HepG2 (cell line): Measurements from ENCODE around the gene PRMT5. TPM values are rescaled to one million over a fixed set of nuclear protein-coding genes. Genes with fewer than 3 reads are reported as not detected.

Source experiments
- HMG20B ChIP-seq: conservative IDR thresholded peaks from 2 replicates; pipeline ENCODE4 v1.6.1; 2016; ENCODE audit warnings: missing genetic modification reagents, missing compliant biosample characterization
- JUN ChIP-seq: sonication (generic); formaldehyde crosslinking; IDR thresholded peaks from 2 replicates; pipeline ENCODE4 v1.4.0; 2020; ENCODE audit warnings: mild to moderate bottlenecking, missing genetic modification reagents
- MAFG ChIP-seq: sonication (generic); formaldehyde crosslinking; IDR thresholded peaks from 2 replicates; pipeline ENCODE4 v1.5.1; 2020; ENCODE audit warnings: mild to moderate bottlenecking, missing genetic modification reagents
- MTF1 ChIP-seq: sonication (generic); formaldehyde crosslinking; IDR thresholded peaks from 2 replicates; pipeline ENCODE4 v1.5.0; 2020; ENCODE audit warnings: missing genetic modification reagents
- RELA ChIP-seq: sonication (generic); formaldehyde crosslinking; IDR thresholded peaks from 2 replicates; pipeline ENCODE4 v1.4.0; 2020; ENCODE audit warnings: missing genetic modification reagents
- TCF7 ChIP-seq: sonication (generic); IDR thresholded peaks from 2 replicates; pipeline ENCODE4 v1.6.1; 2016; ENCODE audit warnings: antibody characterized with exemption, low read depth
- ZNF296 ChIP-seq: sonication (generic); formaldehyde crosslinking; conservative IDR thresholded peaks from 2 replicates; pipeline ENCODE4 v1.5.0; 2020; ENCODE audit warnings: mild to moderate bottlenecking, missing genetic modification reagents
- ZNF567 ChIP-seq: sonication (generic); formaldehyde crosslinking; IDR thresholded peaks from 2 replicates; pipeline ENCODE4 v1.8.1; 2023; ENCODE audit warnings: mild to moderate bottlenecking, missing genetic modification reagents, borderline replicate concordance
- polyA plus RNA-seq, 8 experiments: library from polyadenylated mRNA; depleted of rRNA in 3 of 8; stranded (reverse) in 7 of 8; unstranded in 1 of 8; fragments of >200 nt; fragmentation: Illumina TruSeq in 4 of 8; extraction: Trizol in 4 of 8; gene quantifications; 2 replicates each; pipeline versions ENCODE4 v1.2.1 to v1.2.3, GENCODE V29; 2011 to 2016; ENCODE audit warnings: low read depth in 4 of 8, missing spikeins in 1 of 8, mixed read lengths in 1 of 8; ENCODE audit not compliant: insufficient read depth in 1 of 8
- total RNA-seq, 5 experiments: library from RNA; depleted of rRNA; stranded (reverse); fragments of >200 nt; fragmentation: Illumina TruSeq; extraction: Trizol; gene quantifications; 2 replicates each; pipeline ENCODE4 v1.2.3, GENCODE V29; 2016; ENCODE audit warnings: low read depth in 1 of 5
- TF ChIP-seq, protein P1 (sequence below), 2 experiments: sonication (generic) in 1 of 2; formaldehyde crosslinking in 1 of 2; IDR thresholded peaks; 2 replicates each; pipeline versions ENCODE4 v1.6.1 to v1.9.0; 2014 to 2022; ENCODE audit warnings: antibody characterized with exemption in 1 of 2, borderline replicate concordance in 1 of 2, inconsistent platforms in 1 of 2, low read depth in 1 of 2, missing genetic modification reagents in 1 of 2
- TF ChIP-seq, protein P2 (sequence below): IDR thresholded peaks from 2 replicates; pipeline ENCODE4 v1.6.1; 2012; ENCODE audit warnings: inconsistent platforms
- TF ChIP-seq, protein P3 (sequence below): sonication (generic); formaldehyde crosslinking; IDR thresholded peaks from 2 replicates; pipeline ENCODE4 v1.4.0; 2020; ENCODE audit warnings: missing genetic modification reagents, borderline replicate concordance
- TF ChIP-seq, protein P4 (sequence below): sonication (generic); formaldehyde crosslinking; conservative IDR thresholded peaks from 2 replicates; pipeline ENCODE4 v1.4.0; 2020; ENCODE audit warnings: missing genetic modification reagents
- TF ChIP-seq, protein P5 (sequence below): fragments of 450-650 bp; IDR thresholded peaks from 2 replicates; pipeline ENCODE4 v1.6.1; 2016
- TF ChIP-seq, protein P6 (sequence below): sonication (generic); formaldehyde crosslinking; IDR thresholded peaks from 2 replicates; pipeline ENCODE4 v1.5.0; 2020; ENCODE audit warnings: missing genetic modification reagents, mild to moderate bottlenecking, borderline replicate concordance

The PRMT5 gene
- total and polyA plus RNA-seq, 2 of the 13 experiments (the other 11 are each of a cell fraction or from before 2014, with no cell fraction given): 210 to 354 TPM

DNA sequence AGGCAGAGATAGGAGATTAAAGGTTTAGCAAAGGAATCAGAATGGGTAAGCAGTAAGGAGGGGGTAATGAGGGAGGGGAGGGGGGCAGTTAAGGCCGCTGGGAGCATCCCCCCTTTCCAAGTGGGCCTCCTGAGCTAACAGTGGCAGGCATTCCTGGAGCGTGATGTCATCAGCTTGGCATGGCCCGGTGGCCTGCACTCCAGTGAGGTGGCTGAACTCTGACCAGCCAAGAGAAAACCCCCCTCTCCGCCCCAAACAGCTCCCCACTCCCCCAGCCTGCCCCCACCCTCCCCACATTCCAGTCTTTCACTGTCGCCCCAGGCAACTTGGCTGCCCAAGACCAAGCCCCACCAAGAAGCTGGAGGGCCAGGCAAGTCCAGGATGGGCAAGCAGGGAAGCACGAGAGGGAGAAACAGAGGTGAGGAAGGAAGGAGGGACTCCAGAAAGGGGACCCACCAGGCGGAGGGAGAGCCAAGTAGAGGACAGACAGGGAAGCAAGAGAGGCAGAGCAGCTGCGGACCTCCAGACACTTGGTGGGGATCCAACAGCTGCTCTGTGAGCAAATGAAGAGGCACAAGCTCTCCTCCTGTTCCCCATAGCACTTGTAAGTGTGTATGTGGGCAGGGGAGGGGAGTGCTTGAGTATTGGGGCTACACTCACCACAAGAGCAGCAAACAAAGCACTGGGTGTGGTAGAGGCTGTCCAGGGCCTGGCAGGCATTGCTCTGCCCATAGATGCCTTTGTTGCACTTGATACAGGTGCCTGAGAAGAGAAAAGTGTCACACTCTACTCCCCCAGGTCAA is 48.7 kb upstream of the PRMT5 start (continued):
- TF ChIP-seq, protein P1, sequence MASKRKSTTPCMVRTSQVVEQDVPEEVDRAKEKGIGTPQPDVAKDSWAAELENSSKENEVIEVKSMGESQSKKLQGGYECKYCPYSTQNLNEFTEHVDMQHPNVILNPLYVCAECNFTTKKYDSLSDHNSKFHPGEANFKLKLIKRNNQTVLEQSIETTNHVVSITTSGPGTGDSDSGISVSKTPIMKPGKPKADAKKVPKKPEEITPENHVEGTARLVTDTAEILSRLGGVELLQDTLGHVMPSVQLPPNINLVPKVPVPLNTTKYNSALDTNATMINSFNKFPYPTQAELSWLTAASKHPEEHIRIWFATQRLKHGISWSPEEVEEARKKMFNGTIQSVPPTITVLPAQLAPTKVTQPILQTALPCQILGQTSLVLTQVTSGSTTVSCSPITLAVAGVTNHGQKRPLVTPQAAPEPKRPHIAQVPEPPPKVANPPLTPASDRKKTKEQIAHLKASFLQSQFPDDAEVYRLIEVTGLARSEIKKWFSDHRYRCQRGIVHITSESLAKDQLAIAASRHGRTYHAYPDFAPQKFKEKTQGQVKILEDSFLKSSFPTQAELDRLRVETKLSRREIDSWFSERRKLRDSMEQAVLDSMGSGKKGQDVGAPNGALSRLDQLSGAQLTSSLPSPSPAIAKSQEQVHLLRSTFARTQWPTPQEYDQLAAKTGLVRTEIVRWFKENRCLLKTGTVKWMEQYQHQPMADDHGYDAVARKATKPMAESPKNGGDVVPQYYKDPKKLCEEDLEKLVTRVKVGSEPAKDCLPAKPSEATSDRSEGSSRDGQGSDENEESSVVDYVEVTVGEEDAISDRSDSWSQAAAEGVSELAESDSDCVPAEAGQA (IDR thresholded peaks at IDR 0.05; ENCODE audit: low read depth): peak; percentile 89
- TF ChIP-seq, protein P1 (CRISPR knock-in tag; IDR thresholded peaks at IDR 0.05; ENCODE audit: borderline replicate concordance): no peak
- TF ChIP-seq, protein P2, sequence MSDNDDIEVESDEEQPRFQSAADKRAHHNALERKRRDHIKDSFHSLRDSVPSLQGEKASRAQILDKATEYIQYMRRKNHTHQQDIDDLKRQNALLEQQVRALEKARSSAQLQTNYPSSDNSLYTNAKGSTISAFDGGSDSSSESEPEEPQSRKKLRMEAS: no peak
- no peak for TF ChIP-seq MTF1 (CRISPR knock-in tag)
- peak; percentile 84 for TF ChIP-seq HMG20B
- TF ChIP-seq, protein P3, sequence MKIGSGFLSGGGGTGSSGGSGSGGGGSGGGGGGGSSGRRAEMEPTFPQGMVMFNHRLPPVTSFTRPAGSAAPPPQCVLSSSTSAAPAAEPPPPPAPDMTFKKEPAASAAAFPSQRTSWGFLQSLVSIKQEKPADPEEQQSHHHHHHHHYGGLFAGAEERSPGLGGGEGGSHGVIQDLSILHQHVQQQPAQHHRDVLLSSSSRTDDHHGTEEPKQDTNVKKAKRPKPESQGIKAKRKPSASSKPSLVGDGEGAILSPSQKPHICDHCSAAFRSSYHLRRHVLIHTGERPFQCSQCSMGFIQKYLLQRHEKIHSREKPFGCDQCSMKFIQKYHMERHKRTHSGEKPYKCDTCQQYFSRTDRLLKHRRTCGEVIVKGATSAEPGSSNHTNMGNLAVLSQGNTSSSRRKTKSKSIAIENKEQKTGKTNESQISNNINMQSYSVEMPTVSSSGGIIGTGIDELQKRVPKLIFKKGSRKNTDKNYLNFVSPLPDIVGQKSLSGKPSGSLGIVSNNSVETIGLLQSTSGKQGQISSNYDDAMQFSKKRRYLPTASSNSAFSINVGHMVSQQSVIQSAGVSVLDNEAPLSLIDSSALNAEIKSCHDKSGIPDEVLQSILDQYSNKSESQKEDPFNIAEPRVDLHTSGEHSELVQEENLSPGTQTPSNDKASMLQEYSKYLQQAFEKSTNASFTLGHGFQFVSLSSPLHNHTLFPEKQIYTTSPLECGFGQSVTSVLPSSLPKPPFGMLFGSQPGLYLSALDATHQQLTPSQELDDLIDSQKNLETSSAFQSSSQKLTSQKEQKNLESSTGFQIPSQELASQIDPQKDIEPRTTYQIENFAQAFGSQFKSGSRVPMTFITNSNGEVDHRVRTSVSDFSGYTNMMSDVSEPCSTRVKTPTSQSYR: peak; percentile 96
- TF ChIP-seq, protein P4, sequence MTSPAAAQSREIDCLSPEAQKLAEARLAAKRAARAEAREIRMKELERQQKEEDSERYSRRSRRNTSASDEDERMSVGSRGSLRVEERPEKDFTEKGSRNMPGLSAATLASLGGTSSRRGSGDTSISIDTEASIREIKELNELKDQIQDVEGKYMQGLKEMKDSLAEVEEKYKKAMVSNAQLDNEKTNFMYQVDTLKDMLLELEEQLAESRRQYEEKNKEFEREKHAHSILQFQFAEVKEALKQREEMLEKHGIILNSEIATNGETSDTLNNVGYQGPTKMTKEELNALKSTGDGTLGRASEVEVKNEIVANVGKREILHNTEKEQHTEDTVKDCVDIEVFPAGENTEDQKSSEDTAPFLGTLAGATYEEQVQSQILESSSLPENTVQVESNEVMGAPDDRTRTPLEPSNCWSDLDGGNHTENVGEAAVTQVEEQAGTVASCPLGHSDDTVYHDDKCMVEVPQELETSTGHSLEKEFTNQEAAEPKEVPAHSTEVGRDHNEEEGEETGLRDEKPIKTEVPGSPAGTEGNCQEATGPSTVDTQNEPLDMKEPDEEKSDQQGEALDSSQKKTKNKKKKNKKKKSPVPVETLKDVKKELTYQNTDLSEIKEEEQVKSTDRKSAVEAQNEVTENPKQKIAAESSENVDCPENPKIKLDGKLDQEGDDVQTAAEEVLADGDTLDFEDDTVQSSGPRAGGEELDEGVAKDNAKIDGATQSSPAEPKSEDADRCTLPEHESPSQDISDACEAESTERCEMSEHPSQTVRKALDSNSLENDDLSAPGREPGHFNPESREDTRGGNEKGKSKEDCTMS (CRISPR knock-in tag): no peak
- no peak for TF ChIP-seq ZNF296
- TF ChIP-seq, protein P5, sequence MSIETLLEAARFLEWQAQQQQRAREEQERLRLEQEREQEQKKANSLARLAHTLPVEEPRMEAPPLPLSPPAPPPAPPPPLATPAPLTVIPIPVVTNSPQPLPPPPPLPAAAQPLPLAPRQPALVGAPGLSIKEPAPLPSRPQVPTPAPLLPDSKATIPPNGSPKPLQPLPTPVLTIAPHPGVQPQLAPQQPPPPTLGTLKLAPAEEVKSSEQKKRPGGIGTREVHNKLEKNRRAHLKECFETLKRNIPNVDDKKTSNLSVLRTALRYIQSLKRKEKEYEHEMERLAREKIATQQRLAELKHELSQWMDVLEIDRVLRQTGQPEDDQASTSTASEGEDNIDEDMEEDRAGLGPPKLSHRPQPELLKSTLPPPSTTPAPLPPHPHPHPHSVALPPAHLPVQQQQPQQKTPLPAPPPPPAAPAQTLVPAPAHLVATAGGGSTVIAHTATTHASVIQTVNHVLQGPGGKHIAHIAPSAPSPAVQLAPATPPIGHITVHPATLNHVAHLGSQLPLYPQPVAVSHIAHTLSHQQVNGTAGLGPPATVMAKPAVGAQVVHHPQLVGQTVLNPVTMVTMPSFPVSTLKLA: peak; percentile 50
- TF ChIP-seq JUN (CRISPR knock-in tag): peak; percentile 100
- no peak for TF ChIP-seq TCF7
- TF ChIP-seq RELA: peak; percentile 57; the same call in 1 of the 2 replicates
- no peak for TF ChIP-seq MAFG
- TF ChIP-seq ZNF567: peak; percentile 27; the same call in 1 of the 2 replicates
- TF ChIP-seq, protein P6, sequence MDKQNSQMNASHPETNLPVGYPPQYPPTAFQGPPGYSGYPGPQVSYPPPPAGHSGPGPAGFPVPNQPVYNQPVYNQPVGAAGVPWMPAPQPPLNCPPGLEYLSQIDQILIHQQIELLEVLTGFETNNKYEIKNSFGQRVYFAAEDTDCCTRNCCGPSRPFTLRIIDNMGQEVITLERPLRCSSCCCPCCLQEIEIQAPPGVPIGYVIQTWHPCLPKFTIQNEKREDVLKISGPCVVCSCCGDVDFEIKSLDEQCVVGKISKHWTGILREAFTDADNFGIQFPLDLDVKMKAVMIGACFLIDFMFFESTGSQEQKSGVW (CRISPR knock-in tag): no peak
